Measurements from ENCODE around the gene CCL27.

Gene CCL27, protein sequence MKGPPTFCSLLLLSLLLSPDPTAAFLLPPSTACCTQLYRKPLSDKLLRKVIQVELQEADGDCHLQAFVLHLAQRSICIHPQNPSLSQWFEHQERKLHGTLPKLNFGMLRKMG

GRCh38 chr9:34662526-34663302, at the start of gene CCL27:
TSS of gene CCL27 (minus strand) at chr9:34662657. CDS start at chr9:34662633, 24 bp downstream.
- DNase-seq (ENCODE audit: low read depth), result no peak

DNA sequence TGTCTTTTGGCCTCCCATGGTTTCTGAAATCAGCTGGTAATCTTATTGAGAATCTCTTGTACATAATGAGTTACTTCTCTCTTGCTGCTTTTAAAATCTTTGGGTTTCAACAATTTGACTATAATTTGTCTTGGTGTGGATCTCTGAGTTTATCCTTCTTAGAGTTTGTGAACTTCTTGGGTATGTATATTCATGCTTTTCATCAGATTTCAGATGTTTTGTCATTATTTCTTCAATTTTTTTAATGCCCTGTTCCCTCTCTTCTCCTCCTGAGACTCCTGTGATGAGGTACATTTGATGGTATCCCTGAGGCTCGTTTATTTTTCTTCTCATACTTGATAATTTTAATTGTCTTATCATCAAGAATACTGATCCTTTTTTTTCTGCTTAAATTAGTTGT, 49.7 kb upstream of the CCL27 start:
- DNase-seq (ENCODE audit: low read depth), result no peak

- no peak for DNase-seq (ENCODE audit: low read depth)
Observed at GRCh38 chr9:34710023-34710422, 47.6 kb upstream of the CCL27 start, which contains the start of gene CCL21. TSS of gene CCL21 (minus strand) at chr9:34710136. CDS start at chr9:34710066, 70 bp downstream.

- DNase-seq (ENCODE audit: low read depth), result no peak
Observed at GRCh38 chr9:34709196-34709978, 46.9 kb upstream of the CCL27 start.

GRCh38 chr9:34707130-34707529, 44.7 kb upstream of the CCL27 start:
- DNase-seq (ENCODE audit: low read depth), result no peak

DNA sequence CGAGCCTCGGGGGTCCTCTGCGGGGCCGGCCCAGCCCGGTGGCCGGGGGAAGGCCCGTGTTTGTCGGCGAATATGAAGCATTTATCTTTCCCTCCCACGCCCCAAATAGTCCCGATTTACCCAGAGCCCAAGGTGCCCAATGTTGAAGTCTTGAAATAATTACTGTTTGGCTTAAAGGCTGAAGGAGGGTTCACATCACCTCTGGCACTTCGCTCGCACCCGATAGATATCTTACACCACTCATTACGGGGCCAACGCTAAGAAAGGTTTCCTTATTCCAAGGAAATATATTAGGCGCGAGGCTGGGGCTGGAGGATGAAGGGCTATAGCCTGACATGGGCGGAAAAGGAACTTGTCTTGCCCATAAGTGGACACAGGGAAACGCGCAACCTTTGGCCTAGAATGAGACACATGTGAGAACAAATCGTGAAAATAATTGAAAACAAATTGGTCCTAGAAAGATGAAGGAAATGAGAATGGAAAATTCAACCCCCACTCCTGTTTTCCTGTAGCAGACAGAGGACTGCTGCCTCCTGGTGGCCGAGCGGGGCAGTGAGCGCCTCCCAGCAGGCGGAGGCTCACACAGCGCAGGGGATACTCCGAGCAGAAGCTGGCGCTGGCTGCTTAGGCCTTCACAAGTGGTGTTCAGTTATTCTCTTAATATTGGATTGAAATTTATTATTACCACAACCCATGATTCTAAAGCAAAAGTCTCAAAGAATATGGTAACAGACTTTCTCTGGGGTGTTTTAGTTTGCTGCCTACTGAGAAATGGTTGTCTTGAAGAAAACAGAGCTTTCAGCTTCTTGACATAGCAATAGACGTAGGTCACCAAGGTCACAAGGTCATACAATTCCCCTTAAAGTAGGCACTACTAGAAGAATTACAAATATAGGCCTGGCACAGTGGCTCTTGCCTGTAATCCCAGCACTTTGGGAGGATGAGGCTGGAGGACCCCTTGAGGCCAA, 39.6 kb upstream of the CCL27 start:
- peak; percentile 45 for DNase-seq (ENCODE audit: low read depth)

- peak; percentile 14 for DNase-seq (ENCODE audit: low read depth)
Observed at GRCh38 chr9:34701023-34701768, 38.7 kb upstream of the CCL27 start.

- DNase-seq (ENCODE audit: low read depth), result no peak
Observed at GRCh38 chr9:34694811-34695210, 32.4 kb upstream of the CCL27 start.

- DNase-seq (ENCODE audit: low read depth), result no peak
Observed at GRCh38 chr9:34693560-34693959, 31.1 kb upstream of the CCL27 start.

DNA sequence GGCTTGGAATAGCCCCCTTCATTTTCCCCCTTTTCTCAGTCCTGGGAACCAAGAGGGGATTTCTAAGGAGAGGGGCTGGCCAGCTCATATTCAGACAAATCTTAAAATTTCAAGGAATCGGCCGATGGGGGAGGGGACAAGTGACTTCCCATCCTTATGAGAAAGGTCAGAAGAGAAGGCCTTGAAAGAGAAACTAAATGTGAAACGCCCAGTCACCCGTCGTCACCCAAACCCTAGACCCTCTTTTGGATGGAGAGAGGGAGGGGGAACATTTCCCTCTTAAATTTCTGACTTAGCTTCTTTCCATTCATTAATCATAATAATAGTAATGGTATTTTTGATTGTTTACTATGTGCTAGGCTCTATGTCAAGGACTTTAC, 29.5 kb upstream of the CCL27 start:
- no peak for DNase-seq (ENCODE audit: low read depth)

GRCh38 chr9:34690983-34691935, 28.8 kb upstream of the CCL27 start, which contains the start of gene CCL19:
TSS of gene CCL19 (minus strand) at chr9:34691276. CDS start at chr9:34691139, 137 bp downstream.
- DNase-seq (ENCODE audit: low read depth), result no peak

GRCh38 chr9:34689512-34689911, 27.1 kb upstream of the CCL27 start:
- DNase-seq (ENCODE audit: low read depth), result no peak

GRCh38 chr9:34689116-34689470, 26.6 kb upstream of the CCL27 start:
- no peak for DNase-seq (ENCODE audit: low read depth)

DNA sequence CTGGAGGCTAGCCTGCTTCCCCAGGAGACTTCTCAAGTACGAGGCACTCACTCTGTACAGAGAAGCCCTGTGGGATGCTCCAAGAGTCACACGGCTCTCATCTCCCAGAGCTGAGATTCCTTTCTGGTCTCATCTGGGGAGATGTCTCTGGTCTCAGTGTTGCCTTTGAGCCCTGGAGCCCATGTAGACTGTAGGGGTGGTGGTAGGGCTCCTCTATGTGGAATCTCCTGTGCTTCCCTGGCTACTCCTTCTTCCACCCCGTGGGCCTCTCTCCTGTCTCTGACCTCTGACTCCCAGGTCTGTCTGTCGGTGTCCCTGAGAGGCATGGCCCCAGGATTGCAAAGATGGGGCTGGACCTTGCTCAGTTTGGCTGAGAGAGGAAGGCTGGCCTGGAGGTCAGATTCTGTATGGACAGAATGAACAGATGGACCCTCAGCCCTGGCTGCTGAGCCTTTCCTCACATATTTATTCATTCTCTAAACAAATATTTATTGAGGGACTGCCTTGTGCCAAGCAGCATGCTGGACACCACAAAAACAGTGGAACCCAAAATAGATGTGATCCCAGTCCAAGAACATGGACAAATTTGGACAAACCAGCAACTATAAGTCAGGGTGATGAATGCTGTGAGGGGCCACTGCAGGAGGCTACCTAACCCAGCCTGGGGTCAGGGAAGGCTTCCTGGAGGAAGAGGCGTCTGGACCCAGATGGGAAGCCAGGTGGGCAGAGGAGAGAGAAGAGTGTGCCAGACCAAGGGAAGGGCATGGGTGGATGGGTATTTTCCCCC, 26.1 kb upstream of the CCL27 start:
- DNase-seq (ENCODE audit: low read depth), result no peak

DNA sequence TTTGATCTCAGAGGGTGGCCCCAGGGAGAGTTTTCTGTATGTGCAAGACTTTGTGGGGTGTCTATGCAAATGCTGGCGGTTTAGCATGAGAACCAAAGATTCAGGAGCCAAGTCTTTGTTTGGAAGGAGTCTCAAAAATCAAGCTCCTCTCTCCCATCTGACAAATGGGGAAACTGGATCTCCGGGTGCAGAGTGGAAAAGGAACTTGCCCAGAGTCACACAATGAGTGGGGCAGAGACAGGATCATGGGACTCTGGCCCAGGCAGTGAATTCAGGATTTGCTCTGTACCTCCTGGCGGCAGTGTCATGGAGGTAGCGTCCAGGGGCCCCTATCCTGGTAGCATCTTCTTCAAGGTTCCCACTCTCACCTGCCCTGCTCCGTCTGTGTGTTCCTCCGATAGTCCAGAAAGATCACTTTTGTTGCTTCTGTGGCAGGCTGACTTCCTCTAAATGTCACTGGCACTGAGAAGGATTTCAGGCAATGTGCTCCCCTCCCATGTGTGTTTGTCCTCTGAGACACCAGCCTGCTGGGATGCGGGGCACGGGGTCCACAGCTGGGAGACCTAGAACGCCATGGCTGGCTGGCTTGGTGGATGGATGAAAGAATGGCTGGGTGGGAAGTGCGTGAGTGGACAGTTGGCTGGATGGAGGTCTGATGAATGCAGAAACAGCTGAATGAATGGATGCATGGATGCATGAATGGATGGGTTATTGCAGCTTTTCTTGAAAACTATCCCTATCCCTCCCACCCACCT, 25.0 kb upstream of the CCL27 start:
- no peak for DNase-seq (ENCODE audit: low read depth)

- DNase-seq (ENCODE audit: low read depth), result no peak
Observed at GRCh38 chr9:34686732-34687131, 24.3 kb upstream of the CCL27 start.

DNA sequence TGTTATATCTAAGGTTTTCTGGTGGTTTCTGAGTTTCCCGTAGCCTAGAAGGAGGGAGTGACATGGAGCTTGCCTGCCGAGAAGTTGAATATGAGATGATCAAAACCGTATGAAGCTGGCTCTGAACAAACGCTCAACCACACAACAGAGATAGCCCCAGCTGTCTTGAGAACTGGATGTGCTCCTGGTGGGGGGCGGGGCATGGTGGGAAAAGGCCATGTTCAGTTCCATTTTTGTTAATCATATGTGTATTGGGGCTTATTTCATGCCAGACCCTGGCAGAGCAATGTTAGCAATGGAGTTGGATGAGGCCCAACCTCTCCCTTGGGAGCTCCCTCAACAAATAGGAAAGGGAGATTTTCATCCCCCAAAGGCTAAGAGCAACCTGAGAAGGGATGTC, 23.8 kb upstream of the CCL27 start:
- no peak for DNase-seq (ENCODE audit: low read depth)

DNA sequence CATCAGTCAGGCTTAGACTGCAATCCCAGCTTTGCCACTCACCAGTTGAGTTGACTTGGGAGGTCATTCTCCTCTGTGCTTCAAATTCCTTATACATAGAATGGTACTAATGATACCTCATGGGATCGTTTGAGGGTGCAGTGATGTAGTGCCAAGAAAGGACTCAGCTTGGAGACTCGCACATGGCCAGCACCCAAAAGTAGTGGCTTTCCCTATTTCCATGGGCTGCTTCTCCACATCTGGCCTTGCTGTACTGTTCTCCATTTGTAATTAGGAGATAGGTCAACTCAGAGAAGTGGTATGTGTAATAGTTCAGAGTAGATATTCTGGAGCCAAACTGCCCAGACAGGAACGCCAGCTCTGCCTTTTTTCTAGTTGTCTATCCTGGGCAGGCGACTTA, 23.1 kb upstream of the CCL27 start:
- DNase-seq (ENCODE audit: low read depth), result no peak

Data from HS-27A (cell line).